ENCODE data around the gene MESP2. TPM values are rescaled to one million over a fixed set of nuclear protein-coding genes. Genes with fewer than 3 reads are reported as not detected.

Gene MESP2
- total RNA-seq, 2 experiments from 2014 or later = not detected

GRCh38 chr15:89827829-89828228 lies 51.7 kb downstream of the MESP2 start:
- H4K20me1 ChIP-seq (ENCODE audit: insufficient read depth, low read length) = no peaks in the 10 kb centered on the region
- no peak for DNase-seq (ENCODE audit: low spot score)
- no peak for TF ChIP-seq CTCF (conservative IDR thresholded peaks at IDR 0.05; ENCODE audit: low read length)
- TF ChIP-seq EZH2phosphoT487 (IDR thresholded peaks at IDR 0.05; ENCODE audit: borderline replicate concordance, low read depth, low read length) = no peak
- H3K9me3 ChIP-seq (ENCODE audit: low read length) = no peaks in the 10 kb centered on the region
- no peaks in the 10 kb centered on the region for H3K79me2 ChIP-seq (ENCODE audit: insufficient read depth, low read depth, low read length)
- H3K36me3 ChIP-seq (ENCODE audit: insufficient read depth, low read length) = peaks cover 2% of the 10 kb centered on the region; the same call in 1 of the 2 replicates
- no peak overlapping the region for H3K4me2 ChIP-seq (ENCODE audit: low read length)
- H3K4me3 ChIP-seq (ENCODE audit: low read depth, low read length, poor library complexity, severe bottlenecking) = no peak overlapping the region
- POLR2A ChIA-PET = no interaction called here
- intact Hi-C loops (cut with micrococcal nuclease; ENCODE audit: unreplicated experiment) = no loop called here
- no peak overlapping the region for H3K27ac ChIP-seq (ENCODE audit: low read depth, low read length, poor library complexity, severe bottlenecking)
- no peak overlapping the region for H2AFZ ChIP-seq (ENCODE audit: low read length)
- H3K4me1 ChIP-seq (ENCODE audit: insufficient read depth, low read length, poor library complexity, severe bottlenecking) = no peaks in the 10 kb centered on the region
- CTCF ChIA-PET (ENCODE audit: unreplicated experiment) = no interaction called here
- no TSS peak for BruUV-seq (replicated peaks)
- no peaks in the 10 kb centered on the region for H3K9me2 ChIP-seq (ENCODE audit: insufficient read depth, low read length)

Other genes starting within 250 kb of the MESP2 start
- 25.9 and 26.2 TPM in 2 replicates for gene TICRR, start 200.9 kb upstream of the MESP2 start, total RNA-seq (2014; rRNA removed; shearing (Covaris generic))
- 42.6 and 44.4 TPM in 2 replicates for gene TICRR, start 200.9 kb upstream of the MESP2 start, total RNA-seq (2022)
- gene KIF7, start 120.9 kb upstream of the MESP2 start, total RNA-seq (2014; rRNA removed; shearing (Covaris generic)) = not detected in 2 replicates
- 0.10 TPM in 1 of 2 replicates, not detected in the other for gene KIF7, start 120.9 kb upstream of the MESP2 start, total RNA-seq (2022)
- not detected in 2 replicates for gene PLIN1, start 97.0 kb upstream of the MESP2 start, total RNA-seq (2014; rRNA removed; shearing (Covaris generic))
- gene PLIN1, start 97.0 kb upstream of the MESP2 start, total RNA-seq (2022) = 0.19 and 0.46 TPM in 2 replicates
- gene PEX11A, start 85.6 kb upstream of the MESP2 start, total RNA-seq (2014; rRNA removed; shearing (Covaris generic)) = 2.0 and 2.4 TPM in 2 replicates
- gene PEX11A, start 85.6 kb upstream of the MESP2 start, total RNA-seq (2022) = 0.77 and 2.8 TPM in 2 replicates
- 0.19 TPM in 1 of 2 replicates, not detected in the other for gene WDR93, start 85.5 kb upstream of the MESP2 start, total RNA-seq (2014; rRNA removed; shearing (Covaris generic))
- gene WDR93, start 85.5 kb upstream of the MESP2 start, total RNA-seq (2022) = not detected in 2 replicates
- 0.05 and 3.5 TPM in 2 replicates for gene MESP1, start 25.1 kb upstream of the MESP2 start, total RNA-seq (2014; rRNA removed; shearing (Covaris generic))
- gene MESP1, start 25.1 kb upstream of the MESP2 start, total RNA-seq (2022) = not detected in 2 replicates
- gene ANPEP, start 38.5 kb downstream of the MESP2 start, total RNA-seq (2014; rRNA removed; shearing (Covaris generic)) = 0.03 and 0.10 TPM in 2 replicates
- gene ANPEP, start 38.5 kb downstream of the MESP2 start, total RNA-seq (2022) = 0.29 TPM in 1 of 2 replicates, not detected in the other
- gene AP3S2, start 117.7 kb downstream of the MESP2 start, total RNA-seq (2014; rRNA removed; shearing (Covaris generic)) = 20.8 and 28.5 TPM in 2 replicates
- gene AP3S2, start 117.7 kb downstream of the MESP2 start, total RNA-seq (2022) = 30.4 and 37.4 TPM in 2 replicates
- gene ARPIN, start 136.6 kb downstream of the MESP2 start, total RNA-seq (2014; rRNA removed; shearing (Covaris generic)) = not detected in 2 replicates
- not detected in 2 replicates for gene ARPIN, start 136.6 kb downstream of the MESP2 start, total RNA-seq (2022)
- 8.6 and 13.8 TPM in 2 replicates for gene ZNF710, start 225.0 kb downstream of the MESP2 start, total RNA-seq (2014; rRNA removed; shearing (Covaris generic))
- 19.0 and 21.9 TPM in 2 replicates for gene ZNF710, start 225.0 kb downstream of the MESP2 start, total RNA-seq (2022)

Measured in OCI-LY7 (cell line).